Measurements from ENCODE around the gene ADARB1. TPM values are rescaled to one million over a fixed set of nuclear protein-coding genes. Genes with fewer than 3 reads are reported as not detected.

ADARB1 gene
- total RNA-seq, 1 experiment from 2014 or later: 14.6 TPM

DNA sequence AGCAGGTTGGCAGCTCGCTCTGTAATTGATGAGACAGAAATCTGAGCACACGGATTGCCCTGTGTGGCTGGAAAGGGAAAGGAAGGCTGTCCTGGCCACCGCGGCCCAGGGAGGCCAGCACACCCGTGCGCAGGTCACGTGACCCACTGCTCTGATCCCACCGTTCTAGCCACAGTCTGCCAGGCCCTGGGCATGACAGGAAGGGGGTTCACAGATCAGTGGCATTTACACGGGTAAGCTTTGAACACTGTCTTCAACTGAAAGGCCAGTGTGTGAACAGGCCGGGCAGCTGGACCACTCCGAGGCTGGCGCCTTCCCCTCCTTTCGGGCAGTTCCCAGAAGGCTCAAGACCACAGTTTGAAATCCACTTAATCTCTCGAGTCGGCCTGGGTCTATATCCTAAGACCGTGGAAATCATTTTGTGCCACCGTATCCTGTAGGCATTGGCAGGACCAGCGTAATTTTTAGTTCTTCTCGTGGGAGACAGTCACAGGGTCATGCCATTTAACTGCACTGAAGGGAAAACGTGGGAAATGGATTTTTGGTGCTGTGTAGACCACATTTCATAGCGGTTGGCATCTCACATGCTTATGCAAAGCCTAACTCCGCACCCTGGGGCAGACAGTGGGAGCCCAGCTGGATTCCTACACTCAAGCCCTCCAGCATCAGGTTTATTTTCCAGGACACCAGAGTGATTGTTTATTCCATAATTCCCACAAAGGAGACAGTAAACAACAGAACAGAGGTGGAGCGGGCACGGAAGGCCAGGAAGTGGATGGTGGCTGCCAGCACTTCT, 3.1 kb upstream of the ADARB1 start:
- peaks cover 18% of the 10 kb centered on the region for H3K27me3 Mint-ChIP-seq (ENCODE audit: low read depth)
- ChIA-PET CTCF (interaction anchor here (1.2 kb wide), 1 partner anchor 58 kb away, joined by 3 read pairs; no protein-coding TSS in a partner anchor), POLR2A (no interaction called here)
- no peak for TF ChIP-seq NR3C1 (CRISPR knock-in tag; conservative IDR thresholded peaks at IDR 0.05; ENCODE audit: low read depth)
- TF ChIP-seq, protein P1, sequence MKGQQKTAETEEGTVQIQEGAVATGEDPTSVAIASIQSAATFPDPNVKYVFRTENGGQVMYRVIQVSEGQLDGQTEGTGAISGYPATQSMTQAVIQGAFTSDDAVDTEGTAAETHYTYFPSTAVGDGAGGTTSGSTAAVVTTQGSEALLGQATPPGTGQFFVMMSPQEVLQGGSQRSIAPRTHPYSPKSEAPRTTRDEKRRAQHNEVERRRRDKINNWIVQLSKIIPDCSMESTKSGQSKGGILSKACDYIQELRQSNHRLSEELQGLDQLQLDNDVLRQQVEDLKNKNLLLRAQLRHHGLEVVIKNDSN (CRISPR knock-in tag; IDR thresholded peaks at IDR 0.05): peak; percentile 41; the same call in 1 of the 2 replicates
- TF ChIP-seq, protein P2, sequence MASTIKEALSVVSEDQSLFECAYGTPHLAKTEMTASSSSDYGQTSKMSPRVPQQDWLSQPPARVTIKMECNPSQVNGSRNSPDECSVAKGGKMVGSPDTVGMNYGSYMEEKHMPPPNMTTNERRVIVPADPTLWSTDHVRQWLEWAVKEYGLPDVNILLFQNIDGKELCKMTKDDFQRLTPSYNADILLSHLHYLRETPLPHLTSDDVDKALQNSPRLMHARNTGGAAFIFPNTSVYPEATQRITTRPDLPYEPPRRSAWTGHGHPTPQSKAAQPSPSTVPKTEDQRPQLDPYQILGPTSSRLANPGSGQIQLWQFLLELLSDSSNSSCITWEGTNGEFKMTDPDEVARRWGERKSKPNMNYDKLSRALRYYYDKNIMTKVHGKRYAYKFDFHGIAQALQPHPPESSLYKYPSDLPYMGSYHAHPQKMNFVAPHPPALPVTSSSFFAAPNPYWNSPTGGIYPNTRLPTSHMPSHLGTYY (CRISPR knock-in tag; IDR thresholded peaks at IDR 0.05): no peak
- no peak for TF ChIP-seq SMAD3 (CRISPR knock-in tag; IDR thresholded peaks at IDR 0.05; ENCODE audit: borderline replicate concordance)
- no peak for TF ChIP-seq CREM (CRISPR knock-in tag; IDR thresholded peaks at IDR 0.05)
- no peak for TF ChIP-seq NR1H2 (CRISPR knock-in tag; IDR thresholded peaks at IDR 0.05)
- TF ChIP-seq, protein P3, sequence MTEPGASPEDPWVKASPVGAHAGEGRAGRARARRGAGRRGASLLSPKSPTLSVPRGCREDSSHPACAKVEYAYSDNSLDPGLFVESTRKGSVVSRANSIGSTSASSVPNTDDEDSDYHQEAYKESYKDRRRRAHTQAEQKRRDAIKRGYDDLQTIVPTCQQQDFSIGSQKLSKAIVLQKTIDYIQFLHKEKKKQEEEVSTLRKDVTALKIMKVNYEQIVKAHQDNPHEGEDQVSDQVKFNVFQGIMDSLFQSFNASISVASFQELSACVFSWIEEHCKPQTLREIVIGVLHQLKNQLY (CRISPR knock-in tag; IDR thresholded peaks at IDR 0.05): no peak
- TF ChIP-seq, protein P4, sequence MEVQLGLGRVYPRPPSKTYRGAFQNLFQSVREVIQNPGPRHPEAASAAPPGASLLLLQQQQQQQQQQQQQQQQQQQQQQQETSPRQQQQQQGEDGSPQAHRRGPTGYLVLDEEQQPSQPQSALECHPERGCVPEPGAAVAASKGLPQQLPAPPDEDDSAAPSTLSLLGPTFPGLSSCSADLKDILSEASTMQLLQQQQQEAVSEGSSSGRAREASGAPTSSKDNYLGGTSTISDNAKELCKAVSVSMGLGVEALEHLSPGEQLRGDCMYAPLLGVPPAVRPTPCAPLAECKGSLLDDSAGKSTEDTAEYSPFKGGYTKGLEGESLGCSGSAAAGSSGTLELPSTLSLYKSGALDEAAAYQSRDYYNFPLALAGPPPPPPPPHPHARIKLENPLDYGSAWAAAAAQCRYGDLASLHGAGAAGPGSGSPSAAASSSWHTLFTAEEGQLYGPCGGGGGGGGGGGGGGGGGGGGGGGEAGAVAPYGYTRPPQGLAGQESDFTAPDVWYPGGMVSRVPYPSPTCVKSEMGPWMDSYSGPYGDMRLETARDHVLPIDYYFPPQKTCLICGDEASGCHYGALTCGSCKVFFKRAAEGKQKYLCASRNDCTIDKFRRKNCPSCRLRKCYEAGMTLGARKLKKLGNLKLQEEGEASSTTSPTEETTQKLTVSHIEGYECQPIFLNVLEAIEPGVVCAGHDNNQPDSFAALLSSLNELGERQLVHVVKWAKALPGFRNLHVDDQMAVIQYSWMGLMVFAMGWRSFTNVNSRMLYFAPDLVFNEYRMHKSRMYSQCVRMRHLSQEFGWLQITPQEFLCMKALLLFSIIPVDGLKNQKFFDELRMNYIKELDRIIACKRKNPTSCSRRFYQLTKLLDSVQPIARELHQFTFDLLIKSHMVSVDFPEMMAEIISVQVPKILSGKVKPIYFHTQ (CRISPR knock-in tag; IDR thresholded peaks at IDR 0.05): no peak
- no peak for TF ChIP-seq ZNF121 (CRISPR knock-in tag; IDR thresholded peaks at IDR 0.05)
- DNase-seq (ENCODE audit: low spot score) (no peak), ATAC-seq (no peak)
- no peak overlapping the region for H3K27ac Mint-ChIP-seq
- peaks cover 17% of the 10 kb centered on the region for H3K4me1 Mint-ChIP-seq
- no peak overlapping the region for H3K4me3 Mint-ChIP-seq
- no peaks in the 10 kb centered on the region for H3K9me3 Mint-ChIP-seq
- H3K36me3 Mint-ChIP-seq: no peaks in the 10 kb centered on the region

DNA sequence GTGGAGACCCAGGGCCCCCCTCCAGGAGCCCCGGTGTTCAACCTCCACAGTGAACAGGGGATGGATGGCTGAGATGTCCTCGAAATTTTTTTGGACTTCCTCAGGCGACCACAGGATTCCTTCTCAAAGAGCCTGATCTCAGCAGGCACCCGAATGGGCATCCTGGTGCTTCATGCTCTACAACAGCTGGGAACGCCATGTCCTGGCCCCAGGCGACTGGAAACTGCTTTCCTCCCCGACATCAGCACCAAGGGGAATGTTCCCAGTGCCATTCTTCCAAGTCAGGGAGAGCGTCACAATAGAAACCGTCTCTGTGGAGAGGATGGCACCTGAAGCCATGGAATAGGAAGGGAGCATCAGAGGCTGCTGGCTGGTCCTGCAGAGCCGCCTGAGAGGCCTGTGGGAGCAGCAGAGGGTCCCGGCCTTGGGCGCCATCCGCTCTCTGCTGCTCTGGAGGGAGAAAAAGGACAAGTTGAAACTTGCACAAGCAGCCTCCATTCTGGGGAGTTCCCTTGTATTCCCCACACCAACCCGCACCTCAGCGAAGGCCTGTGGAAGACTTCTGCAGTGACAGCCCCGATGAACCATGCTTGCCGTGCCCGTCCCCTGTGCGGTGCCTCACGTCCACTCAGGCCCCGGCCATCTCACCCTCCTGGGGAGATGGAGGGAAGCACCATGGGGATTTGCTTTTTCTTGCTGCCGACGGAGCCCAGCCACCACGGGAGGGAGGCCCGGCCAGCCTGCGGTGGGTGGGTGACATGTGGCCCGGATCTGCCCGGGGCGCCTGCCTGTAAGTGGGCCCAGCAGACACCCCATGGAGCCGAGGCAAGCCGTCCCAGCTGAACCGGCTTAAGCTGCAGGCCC, 2.3 kb upstream of the ADARB1 start:
- no peak for ATAC-seq
- CTCF ChIA-PET: interaction anchor here (1.1 to 2.9 kb wide), 4 partner anchors 46 to 59 kb away, joined by 3 to 14 read pairs (median 4); no protein-coding TSS in a partner anchor
- TF ChIP-seq ZNF138 (CRISPR knock-in tag; conservative IDR thresholded peaks at IDR 0.05) (no peak), ZNF423 (CRISPR knock-in tag; IDR thresholded peaks at IDR 0.05) (no peak), FOXJ3 (CRISPR knock-in tag; IDR thresholded peaks at IDR 0.05; ENCODE audit: borderline replicate concordance) (no peak), CREB1 (CRISPR knock-in tag; IDR thresholded peaks at IDR 0.05) (no peak), KAT7 (CRISPR knock-in tag; IDR thresholded peaks at IDR 0.05; ENCODE audit: borderline replicate concordance) (no peak), FOXP1 (CRISPR knock-in tag; IDR thresholded peaks at IDR 0.05; ENCODE audit: borderline replicate concordance) (no peak), ETV6 (CRISPR knock-in tag; IDR thresholded peaks at IDR 0.05) (no peak), ZNF121 (CRISPR knock-in tag; IDR thresholded peaks at IDR 0.05) (no peak)
- TF ChIP-seq, protein P5, sequence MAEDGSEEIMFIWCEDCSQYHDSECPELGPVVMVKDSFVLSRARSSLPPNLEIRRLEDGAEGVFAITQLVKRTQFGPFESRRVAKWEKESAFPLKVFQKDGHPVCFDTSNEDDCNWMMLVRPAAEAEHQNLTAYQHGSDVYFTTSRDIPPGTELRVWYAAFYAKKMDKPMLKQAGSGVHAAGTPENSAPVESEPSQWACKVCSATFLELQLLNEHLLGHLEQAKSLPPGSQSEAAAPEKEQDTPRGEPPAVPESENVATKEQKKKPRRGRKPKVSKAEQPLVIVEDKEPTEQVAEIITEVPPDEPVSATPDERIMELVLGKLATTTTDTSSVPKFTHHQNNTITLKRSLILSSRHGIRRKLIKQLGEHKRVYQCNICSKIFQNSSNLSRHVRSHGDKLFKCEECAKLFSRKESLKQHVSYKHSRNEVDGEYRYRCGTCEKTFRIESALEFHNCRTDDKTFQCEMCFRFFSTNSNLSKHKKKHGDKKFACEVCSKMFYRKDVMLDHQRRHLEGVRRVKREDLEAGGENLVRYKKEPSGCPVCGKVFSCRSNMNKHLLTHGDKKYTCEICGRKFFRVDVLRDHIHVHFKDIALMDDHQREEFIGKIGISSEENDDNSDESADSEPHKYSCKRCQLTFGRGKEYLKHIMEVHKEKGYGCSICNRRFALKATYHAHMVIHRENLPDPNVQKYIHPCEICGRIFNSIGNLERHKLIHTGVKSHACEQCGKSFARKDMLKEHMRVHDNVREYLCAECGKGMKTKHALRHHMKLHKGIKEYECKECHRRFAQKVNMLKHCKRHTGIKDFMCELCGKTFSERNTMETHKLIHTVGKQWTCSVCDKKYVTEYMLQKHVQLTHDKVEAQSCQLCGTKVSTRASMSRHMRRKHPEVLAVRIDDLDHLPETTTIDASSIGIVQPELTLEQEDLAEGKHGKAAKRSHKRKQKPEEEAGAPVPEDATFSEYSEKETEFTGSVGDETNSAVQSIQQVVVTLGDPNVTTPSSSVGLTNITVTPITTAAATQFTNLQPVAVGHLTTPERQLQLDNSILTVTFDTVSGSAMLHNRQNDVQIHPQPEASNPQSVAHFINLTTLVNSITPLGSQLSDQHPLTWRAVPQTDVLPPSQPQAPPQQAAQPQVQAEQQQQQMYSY (CRISPR knock-in tag; IDR thresholded peaks at IDR 0.05): no peak
- TF ChIP-seq, protein P6, sequence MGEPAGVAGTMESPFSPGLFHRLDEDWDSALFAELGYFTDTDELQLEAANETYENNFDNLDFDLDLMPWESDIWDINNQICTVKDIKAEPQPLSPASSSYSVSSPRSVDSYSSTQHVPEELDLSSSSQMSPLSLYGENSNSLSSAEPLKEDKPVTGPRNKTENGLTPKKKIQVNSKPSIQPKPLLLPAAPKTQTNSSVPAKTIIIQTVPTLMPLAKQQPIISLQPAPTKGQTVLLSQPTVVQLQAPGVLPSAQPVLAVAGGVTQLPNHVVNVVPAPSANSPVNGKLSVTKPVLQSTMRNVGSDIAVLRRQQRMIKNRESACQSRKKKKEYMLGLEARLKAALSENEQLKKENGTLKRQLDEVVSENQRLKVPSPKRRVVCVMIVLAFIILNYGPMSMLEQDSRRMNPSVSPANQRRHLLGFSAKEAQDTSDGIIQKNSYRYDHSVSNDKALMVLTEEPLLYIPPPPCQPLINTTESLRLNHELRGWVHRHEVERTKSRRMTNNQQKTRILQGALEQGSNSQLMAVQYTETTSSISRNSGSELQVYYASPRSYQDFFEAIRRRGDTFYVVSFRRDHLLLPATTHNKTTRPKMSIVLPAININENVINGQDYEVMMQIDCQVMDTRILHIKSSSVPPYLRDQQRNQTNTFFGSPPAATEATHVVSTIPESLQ (CRISPR knock-in tag; IDR thresholded peaks at IDR 0.05): no peak
- TF ChIP-seq, protein P7, sequence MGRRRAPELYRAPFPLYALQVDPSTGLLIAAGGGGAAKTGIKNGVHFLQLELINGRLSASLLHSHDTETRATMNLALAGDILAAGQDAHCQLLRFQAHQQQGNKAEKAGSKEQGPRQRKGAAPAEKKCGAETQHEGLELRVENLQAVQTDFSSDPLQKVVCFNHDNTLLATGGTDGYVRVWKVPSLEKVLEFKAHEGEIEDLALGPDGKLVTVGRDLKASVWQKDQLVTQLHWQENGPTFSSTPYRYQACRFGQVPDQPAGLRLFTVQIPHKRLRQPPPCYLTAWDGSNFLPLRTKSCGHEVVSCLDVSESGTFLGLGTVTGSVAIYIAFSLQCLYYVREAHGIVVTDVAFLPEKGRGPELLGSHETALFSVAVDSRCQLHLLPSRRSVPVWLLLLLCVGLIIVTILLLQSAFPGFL (CRISPR knock-in tag; IDR thresholded peaks at IDR 0.05; ENCODE audit: borderline replicate concordance): no peak

More for the DNA sequence above, 2.3 kb upstream of the ADARB1 start:
- Mint-ChIP-seq H3K36me3 (no peaks in the 10 kb centered on the region), H3K4me3 (no peak overlapping the region; the same call in 1 of the 2 replicates), H3K9me3 (no peaks in the 10 kb centered on the region), H3K27ac (no peak overlapping the region), H3K4me1 (peaks cover 14% of the 10 kb centered on the region), H3K27me3 (ENCODE audit: low read depth) (peaks cover 24% of the 10 kb centered on the region)
- POLR2A ChIA-PET: interaction anchor here (0.5 kb wide), 1 partner anchor 8 kb away, joined by 3 read pairs; no protein-coding TSS in a partner anchor
- no peak for DNase-seq (ENCODE audit: low spot score)

Data from WTC11 (cell line).